ENCODE data around the gene NEGR1.

NEGR1 gene

DNA sequence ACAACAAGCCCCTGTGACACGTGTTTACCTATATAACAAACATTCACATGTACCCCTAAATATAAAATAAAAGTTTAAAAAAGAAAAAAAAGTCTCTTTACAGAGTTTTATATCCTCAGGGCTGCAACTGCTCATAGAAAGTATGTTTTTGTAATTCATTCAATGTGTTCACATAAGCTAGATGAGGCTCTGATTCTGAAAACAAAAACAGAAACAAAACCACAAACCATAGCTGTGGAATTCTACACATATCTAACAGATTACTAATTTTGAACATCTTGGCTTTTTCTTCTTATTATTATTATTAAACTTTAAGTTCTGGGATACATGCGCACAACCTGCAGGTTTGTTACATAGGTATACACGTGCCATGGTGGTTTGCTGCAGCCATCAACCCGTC is 621.9 kb downstream of the NEGR1 start:
- no peak for DNase-seq

DNA sequence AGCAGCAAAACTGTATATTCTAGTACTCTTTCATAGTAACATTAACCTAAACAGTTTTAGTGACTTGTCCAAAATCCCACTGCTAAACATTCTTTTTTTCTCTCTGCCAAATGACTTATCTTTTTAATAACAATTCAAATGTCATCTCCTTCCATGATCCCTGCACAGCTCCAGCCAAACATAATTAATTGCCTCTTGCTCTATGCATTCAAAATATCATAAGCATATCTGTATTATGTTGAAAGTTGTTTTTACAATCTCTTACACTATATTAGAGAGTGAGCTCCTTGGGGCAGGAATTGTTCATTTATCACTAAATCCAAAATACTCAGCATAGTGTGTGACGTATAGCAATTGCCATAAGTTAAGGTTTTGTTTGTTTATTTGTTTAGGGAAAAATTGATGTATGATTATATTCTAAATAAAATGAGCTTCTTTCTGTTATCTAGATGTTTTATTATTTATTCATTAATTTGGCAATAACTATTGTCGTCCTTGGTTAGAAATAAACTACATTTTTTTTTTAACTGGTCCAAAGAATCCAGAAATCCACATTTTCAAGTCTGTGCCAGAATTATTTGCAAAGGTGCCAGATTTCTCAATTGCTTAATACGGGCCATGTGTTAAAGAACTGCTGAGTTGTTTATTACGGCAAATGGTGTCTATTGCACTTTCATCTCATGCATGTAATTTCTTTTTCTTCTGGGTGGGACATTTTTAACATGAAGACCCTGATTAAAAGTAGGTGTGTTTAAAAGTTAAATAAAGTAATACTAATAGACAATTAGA is 624.3 kb downstream of the NEGR1 start:
- DNase-seq, result no peak

DNA sequence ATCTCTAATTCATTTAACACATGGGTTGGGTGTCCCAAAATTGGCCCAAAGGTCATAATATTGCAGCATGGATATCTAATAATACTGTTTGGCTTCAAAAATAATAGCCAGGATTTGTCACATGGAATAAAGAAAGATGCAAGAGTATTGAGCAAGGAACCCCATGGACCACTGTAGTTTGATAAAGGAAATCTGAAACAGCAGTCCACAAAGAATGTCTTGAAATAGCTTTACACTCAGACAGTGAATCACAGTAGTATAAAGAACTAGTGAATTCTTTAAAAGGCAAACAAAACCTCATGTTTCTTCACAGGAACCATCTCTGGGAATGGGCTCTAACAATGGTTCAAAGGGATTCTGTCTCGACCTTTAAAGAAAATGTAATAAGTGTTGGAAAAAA is 625.4 kb downstream of the NEGR1 start:
- no peak for DNase-seq

DNA sequence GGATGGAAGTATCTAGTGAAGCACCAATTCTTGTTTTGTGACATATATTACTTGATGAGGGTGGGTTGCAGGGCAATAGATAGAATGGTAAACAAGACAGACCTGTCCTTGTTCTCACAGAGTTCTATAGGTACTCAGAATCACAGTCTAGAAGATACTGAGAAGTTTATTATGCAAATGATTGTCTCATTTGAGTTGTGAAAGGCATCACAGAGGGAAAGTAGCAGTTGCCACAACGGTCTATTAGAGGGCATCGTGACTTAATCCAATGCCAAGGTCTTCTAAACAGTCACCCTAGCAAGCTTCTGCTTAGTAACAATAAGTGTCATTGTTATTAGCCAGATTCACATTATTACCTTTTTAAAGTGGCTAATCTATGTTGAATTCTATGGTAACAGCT is 626.7 kb downstream of the NEGR1 start:
- DNase-seq, result no peak

DNA sequence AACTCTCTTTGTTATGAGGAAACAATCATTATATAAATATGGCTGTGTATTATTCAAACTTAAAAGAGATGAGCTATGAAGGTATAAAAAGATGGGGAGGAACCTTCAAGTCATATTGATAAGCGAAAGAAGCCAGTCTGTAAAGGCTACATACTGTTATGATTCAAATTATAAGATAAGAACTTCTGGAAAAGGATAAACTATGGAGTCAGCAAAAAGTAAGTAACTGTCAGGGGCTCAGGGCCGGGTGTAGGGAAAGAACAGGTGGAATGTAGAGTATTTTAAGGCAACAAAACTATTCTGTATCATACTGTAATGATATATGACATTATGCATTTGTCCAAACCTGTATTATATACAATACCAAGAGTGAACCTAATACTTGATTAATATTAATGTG is 628.4 kb downstream of the NEGR1 start:
- DNase-seq, result no peak

DNA sequence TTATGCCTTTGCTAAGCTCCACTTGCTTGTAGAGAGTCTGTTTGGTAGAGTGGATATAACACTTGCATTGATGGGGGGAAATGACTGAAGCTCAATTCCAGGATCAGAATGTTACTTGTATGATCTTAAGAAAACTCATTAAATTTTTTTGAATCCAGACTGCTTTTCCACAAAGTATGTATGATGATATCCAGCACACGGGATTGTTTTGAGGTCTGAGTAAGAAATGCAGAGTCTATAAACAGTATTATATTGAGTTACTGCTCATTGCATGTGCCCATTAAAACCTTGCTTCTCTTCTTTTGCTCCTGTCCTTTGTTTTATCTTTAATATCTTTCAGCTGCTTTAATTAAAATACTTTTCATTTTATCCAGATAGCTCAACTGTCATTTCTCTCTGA is 631.1 kb downstream of the NEGR1 start:
- no peak for DNase-seq

DNA sequence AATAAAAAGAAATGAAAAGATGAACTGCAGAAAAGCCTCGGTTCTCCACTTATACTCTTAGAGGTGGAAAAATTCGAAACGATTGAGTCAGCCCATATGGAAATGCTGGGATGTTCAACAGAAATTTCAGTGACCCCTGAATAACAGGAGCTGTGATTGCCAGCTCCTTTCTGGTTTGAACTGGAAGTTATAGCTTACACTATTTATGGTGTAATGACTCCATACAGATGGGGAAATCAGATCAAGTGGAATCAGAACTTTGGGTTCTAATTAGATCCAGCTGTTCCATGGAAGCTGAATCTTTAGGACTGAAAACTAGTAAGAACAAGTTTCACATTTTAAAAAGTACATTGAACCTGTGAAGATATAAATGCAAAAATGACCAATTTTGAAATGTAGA is 632.2 kb downstream of the NEGR1 start:
- DNase-seq, result no peak

DNA sequence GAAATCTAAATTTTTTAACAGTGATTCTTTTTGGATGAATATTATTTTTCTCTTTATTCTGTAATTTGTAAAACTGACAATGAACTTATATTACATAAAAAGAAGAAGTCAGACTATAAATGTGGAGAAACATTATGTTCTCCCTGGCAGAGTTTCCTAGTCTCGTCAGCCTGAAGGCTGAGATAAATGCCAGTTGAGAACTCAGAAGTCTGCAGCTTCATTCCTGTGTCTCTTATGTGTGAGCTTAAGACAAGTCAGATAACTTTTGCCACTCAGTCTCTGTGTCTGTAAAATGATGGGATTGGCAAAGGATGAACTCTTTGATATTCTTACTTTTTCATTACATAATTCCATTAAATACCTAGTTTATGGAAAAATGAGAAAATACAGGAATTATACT is 632.7 kb downstream of the NEGR1 start:
- DNase-seq, result no peak

DNA sequence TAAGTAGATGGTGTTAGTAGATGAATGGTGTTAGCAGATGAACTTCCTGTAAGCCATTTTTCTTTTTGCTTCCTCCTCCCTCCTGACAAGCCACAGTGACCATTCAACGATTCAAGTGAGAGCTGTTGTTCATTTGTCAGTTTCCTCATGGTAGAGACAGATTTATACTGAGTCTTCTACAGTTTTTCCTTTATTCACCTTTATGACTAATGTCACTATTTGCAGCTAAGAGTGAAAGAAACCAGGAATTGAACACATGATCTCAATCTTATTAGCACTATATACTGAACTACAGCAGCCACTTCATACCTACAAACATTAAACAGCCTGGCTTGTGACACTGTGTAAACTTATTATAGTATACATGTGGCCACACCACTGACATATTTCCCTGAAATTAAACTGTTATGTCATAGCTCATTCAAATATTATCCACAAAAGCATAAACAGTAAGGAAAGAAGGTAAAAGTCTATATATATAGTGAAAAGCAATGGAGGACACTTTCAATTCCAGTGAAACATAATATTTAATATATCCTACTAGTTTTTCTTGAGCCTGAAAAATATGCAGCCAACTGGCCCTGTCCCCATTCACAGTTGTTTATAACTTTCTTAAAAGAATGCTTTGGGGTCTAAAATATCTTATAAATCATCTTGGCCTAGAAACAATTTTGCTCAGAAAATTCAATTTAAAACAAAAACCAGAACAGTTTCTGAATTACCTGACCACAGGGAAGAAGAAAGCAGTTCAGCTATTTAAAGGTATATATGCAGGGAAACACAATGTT is 634.6 kb downstream of the NEGR1 start:
- no peak for DNase-seq

DNA sequence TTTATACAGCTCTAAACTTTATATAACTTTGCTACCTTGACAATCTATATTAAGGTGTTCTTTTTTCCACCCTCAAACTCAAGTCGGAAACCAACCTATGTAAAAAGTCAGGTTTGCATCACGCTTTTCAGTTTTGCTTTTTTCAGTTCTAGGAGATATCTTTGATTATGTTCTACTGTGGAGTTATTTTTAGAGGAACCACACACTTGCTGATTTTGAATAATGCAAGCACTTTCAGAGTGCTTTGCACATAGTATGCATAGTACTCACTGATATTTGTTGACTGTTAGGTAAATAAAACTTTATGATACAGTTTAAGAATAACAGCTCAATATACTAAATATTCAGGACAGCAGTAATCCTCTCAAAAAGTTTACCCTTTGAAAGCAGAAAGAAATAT is 637.3 kb downstream of the NEGR1 start:
- no peak for DNase-seq

DNA sequence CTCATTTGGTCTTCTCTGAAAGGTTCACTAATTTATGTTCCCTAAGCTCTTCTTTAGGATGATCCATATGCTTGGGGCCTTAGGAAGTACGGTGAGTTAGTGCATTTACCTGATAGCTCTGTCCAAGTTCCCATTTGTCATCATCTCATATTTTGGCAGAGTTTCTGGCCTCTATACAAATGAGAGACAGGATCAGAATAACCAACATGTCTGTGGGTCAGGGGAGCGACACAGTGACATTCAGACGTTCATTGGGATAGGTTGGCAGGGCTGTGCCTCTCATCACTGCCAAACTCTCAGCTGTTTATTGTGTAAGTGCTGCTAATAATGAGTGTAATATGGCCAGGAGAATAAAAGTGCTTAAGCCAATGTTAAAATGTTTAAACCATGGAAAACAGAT is 640.4 kb downstream of the NEGR1 start:
- no peak for DNase-seq

DNA sequence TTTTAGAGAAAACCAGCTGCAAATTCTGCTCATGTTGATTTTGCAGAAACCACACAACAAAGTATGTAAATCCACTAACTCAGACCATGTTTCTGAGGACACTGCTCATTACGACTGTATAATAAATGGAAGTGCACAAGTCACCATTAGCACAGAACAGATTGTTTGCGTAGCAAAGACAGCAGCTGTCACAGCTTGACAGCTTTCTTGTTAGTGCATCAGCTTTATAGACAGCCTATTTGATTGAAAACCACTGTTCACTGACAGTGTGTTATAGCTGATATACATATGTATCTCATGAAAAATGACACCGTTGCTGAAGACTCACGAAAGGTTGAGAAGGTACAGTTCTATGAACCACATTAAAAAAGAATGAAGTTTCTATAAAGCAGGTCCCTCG is 641.3 kb downstream of the NEGR1 start:
- DNase-seq, result no peak

DNA sequence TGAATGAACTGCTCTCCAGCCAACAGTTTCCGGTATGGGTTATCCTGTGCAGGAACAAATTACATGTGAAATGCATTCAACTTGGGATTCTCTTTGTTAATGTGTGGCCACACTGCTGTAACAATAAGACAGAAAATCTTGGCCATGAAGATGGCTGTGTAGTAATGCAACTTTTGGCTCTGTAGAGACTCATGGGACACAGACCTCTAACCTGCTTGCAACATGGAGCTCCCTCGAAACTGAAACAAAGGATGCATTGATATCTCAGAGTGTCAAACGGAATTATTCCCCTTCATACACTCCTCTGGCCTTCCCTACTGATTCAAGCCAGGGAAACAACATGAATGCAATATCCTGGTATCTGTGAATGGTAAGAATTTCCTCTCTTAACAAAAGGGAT is 642.2 kb downstream of the NEGR1 start:
- DNase-seq, result no peak

DNA sequence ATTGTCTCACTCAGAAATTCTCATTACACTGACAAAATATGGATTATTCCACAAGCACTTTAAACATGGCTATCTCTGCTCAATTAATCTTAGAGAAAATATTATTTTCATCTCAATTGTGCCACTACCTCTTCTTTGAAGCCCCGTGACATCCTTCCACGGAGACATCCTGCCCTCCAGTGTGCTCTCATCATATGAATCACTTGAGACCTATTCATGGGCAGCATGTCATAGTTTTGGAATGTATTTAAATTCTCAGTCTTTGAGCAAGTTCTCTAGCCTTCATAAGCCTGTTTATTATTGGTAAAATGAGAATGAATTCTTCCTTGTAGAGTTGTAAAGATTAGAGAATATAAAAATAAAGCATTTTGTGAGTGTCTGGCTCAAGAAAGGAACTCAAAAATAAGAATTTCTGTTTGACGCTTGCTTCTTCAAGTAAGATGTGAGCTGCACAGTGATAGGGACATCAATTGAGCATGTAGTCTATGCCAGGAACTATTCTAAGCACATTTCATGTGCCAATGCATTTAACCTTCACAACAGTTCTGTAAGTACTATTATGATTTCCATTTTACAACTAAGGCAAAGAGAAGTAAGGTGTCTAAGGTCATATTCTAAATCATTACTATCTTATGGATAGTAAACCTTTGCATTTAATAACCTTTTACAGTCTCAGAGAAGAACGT is 644.1 kb downstream of the NEGR1 start:
- no peak for DNase-seq

DNA sequence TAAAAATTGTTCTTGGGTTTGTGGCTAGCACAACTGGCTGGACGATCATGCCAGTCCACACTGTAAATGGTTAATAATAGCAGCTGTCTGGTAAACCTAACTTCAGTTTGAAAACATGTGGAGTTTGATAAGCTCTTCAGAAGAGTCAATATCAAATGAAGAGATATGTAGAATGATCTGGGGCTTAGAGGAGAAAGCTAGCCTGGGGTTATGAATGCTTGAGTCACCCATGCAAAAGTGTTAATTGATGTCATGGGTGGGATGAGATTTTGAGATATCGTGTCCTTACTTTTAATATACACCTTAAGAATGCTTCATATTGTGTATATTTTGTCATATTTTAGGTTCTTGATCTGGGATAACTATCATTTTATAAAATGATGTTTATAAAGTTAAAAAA is 646.8 kb downstream of the NEGR1 start:
- no peak for DNase-seq

DNA sequence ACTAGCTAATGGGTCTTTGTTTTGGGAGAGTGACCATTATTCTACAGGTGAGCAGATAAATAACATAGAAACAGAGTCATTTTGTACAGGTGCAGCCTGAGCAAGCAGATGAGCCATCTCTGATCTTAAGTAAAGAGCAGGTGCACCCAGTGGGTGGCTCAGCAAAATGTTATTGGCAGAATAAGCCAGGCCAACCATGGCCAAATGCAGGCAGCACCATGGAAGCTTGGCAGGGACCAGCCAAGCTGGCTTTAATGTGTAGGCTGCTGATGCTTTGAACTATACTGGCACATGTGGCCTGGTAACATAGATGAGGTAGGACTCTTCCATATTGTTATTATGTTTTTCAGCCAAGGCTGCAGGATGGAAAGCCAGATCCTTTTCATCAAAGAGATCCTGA is 648.2 kb downstream of the NEGR1 start:
- DNase-seq, result no peak

DNA sequence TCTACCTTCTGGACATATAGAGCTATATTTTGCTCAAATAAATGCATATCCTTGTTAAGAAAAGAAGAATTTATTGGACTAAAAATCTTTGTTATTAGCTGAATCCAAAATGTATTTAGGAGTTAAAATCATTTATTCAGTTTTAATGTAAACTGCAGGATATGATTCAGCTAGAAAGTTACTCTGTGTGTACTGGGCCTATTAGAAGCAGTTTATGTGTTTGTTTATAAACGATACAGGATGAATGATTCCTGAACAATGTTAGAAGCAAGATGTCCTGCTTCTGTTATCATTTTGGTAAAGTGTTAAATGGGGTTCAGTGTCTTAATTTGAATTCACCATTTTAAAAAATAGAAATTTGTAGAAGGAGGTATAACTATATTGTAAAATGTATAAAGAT is 652.3 kb downstream of the NEGR1 start:
- DNase-seq, result no peak

DNA sequence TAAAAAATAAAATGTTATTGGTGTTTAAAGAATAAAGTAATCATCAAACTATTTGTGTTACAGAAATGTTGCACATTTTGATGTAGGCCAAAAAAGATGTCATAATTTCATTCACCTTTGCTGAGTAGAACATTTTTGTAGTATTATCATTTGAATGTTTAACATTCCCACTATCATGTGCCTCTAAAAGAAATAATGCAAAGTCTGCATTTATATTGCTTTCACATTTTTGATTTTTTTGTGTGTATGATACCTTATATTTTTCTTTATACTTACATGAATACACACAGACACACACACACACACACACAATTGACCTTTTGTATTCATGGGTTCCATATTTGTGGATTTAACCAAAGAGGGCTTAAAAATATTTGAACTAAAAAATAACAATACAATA is 657.3 kb downstream of the NEGR1 start:
- no peak for DNase-seq

DNA sequence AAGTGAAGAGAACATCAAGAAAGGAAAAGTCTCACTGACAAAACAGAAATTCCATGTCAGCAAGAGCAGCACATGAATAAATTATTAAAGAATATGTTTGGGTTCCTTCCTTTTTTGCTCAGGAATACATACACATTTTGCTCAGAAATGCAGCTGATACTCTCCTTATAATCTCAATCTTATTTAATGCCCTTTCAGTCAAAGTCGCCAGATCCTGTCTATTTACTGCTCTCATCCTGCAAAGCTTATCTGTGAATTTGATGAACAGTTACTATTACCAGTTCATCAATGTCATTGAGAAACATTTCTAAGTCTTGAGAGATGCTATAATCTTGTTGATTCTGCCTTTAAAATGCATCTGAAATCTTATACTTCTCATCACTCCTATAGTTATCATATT is 658.5 kb downstream of the NEGR1 start:
- DNase-seq, result no peak

DNA sequence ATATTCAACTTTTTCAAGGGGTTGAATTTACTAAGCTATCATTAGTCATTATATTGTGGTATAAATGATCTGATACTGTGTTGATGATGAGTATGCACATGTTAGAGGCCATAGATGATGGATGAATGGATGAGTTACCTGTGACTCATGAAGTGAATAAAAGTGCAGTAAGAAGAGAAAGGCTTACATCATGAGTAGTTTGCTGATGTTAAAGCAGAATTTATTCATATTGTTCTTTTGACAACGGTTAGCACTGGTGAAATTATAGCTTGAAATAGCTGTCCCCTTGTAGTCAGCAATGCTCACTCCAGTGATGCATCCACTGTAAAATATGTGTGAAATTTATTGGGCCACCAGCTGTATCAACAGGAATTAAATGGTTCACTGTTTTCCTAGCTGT is 660.6 kb downstream of the NEGR1 start:
- no peak for DNase-seq

DNA sequence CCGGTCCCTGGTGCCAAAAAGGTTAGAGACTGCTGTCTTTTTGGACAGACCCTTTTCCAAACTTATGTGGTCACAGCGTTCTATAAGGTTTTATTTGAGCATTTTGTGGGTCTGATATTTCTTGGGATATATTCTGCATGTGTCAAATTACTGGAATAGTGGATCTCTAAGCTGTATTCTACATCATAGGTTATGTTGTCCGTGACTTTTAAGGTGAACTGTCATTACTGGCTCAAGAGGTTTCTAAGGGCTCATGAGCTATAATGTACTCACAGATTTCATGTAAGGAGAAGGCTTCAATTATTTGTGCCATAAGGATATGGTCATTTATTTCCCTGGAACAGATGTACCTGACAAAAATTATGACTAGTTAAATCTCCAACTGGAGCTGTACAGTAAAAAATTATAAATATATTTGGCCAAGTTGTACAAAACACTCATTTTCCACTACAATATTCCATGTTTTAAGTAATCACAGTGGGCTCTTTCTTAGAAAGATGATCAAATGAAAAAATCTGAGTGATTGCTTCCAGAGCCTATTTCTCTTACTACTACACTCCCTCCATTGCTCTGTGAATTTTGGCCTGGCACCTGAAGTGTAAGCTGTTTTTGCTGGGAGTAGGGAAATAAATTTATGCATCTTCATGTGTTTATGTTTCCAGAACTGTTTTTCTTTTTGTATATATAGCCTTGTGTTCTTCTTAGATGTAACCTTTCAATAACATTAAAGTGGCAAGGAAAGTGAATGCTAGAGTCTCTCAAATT is 663.4 kb downstream of the NEGR1 start:
- no peak for DNase-seq

DNA sequence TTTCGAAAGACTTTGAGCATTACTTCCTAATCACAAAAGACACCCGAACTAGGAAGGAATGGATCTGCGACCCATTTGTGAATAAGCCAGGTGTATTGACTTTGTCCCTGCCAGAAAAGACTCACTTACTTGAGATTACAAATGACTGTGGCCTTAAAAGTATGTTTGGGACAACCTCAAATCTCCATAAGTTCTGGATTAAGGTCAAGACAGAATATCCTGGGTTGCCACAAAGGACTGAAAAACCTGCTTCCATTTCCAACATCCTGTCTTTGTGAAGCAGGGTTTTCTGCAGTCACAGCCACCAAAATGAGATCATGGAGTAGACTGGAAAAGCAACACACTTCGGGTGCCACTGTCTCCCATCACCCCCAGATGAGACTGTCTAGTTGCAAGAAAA is 664.1 kb downstream of the NEGR1 start:
- no peak for DNase-seq

DNA sequence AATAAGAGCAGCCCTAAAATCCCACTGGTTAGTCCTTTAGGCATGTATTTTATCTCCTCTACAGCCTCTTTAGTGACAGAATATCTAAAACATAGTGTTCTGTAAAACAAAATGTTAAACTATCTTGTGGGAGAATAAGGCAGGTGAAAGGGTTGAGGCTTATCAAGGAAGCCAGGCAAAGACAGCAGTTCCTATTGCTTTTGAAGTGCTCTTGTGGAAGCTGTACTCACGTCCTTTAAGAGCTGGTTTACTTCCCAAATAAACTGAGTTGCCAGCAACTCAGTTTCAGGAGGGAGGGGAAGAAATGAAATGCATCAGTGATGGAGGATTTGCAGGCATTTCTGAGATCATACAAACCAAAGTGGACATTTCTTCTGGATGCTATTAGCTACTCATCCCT is 671.9 kb downstream of the NEGR1 start:
- DNase-seq, result no peak
